ENCODE results near the gene MATR3.
"Not testable (repeated sequence)": the region's sequence is repeated elsewhere in the genome, so short reads cannot be mapped to it uniquely, and the experiment has no call there.

The MATR3 gene
- total RNA-seq, result 1.7 to 12.1 (median 7.5) reads per million in 18 experiments

GRCh38 chr5:139293507-139294373 is at the start of gene MATR3:
TSS of gene MATR3 (plus strand) at chr5:139293740. CDS start at chr5:139307416, 13,676 bp downstream.
- peak; percentile 96 to 97 for DNase-seq

- no peak for DNase-seq
Measured at GRCh38 chr5:139245637-139246339, 47.8 kb upstream of the MATR3 start.

- peak; percentile 95 to 97 for DNase-seq
Measured at GRCh38 chr5:139246394-139246793, 47.1 kb upstream of the MATR3 start.

- DNase-seq, result no peak
Measured at GRCh38 chr5:139248826-139249453, 44.6 kb upstream of the MATR3 start.

GRCh38 chr5:139251281-139251687 is 42.3 kb upstream of the MATR3 start:
- DNase-seq, result peak; percentile 59 to 65

GRCh38 chr5:139251695-139252288 is 41.7 kb upstream of the MATR3 start:
- DNase-seq, result no peak

- DNase-seq, result no peak
Measured at GRCh38 chr5:139253115-139253514, 40.4 kb upstream of the MATR3 start.

GRCh38 chr5:139256820-139257219 is 36.7 kb upstream of the MATR3 start:
- no peak for DNase-seq

- no peak for DNase-seq
Measured at GRCh38 chr5:139262059-139262741, 31.3 kb upstream of the MATR3 start.

GRCh38 chr5:139262742-139263445 is 30.6 kb upstream of the MATR3 start:
- peak; percentile 88 to 92 for DNase-seq

- DNase-seq, result peak; percentile 46
Measured at GRCh38 chr5:139263536-139263935, 30.0 kb upstream of the MATR3 start.

GRCh38 chr5:139263946-139264345 is 29.6 kb upstream of the MATR3 start:
- DNase-seq, result no peak

GRCh38 chr5:139265001-139265400 is 28.5 kb upstream of the MATR3 start:
- DNase-seq, result peak; percentile 59 to 68

GRCh38 chr5:139266236-139266635 is 27.3 kb upstream of the MATR3 start:
- DNase-seq, result peak; percentile 16 to 37

- no peak for DNase-seq
Measured at GRCh38 chr5:139267481-139267880, 26.1 kb upstream of the MATR3 start.

GRCh38 chr5:139268364-139269202 is 25.0 kb upstream of the MATR3 start:
- DNase-seq, result no peak

GRCh38 chr5:139270718-139271117 is 22.8 kb upstream of the MATR3 start:
- not testable (repeated sequence) for DNase-seq

- DNase-seq, result peak in 1 of 2 donors; percentile 24
Measured at GRCh38 chr5:139271201-139272027, 22.1 kb upstream of the MATR3 start.
